SK-N-SH (cell line): Measurements from ENCODE around the gene BAHCC1.

Source experiments
- CHD2 ChIP-seq: fragments of 150-350 bp; IDR thresholded peaks from 2 replicates; pipeline ENCODE4 v1.6.1; 2018; ENCODE audit warnings: low read length; ENCODE audit not compliant: partially characterized antibody
- CTCF ChIP-seq: fragments of 200-600 bp; sonication (generic); IDR thresholded peaks from 2 replicates; pipeline ENCODE4 v1.6.1; 2017; ENCODE audit warnings: antibody characterized with exemption, mild to moderate bottlenecking, moderate library complexity
- FOXM1 ChIP-seq: IDR thresholded peaks from 2 replicates; pipeline ENCODE4 v1.4.0; 2012; ENCODE audit warnings: low read depth, mild to moderate bottlenecking
- POLR2AphosphoS5 ChIP-seq: IDR thresholded peaks from 2 replicates; pipeline ENCODE4 v1.6.1; 2012; ENCODE audit warnings: low read depth, low read length
- RAD21 ChIP-seq: IDR thresholded peaks from 2 replicates; pipeline ENCODE4 v1.6.1; 2012; ENCODE audit warnings: mild to moderate bottlenecking, low read length
- RFX5 ChIP-seq: IDR thresholded peaks from 2 replicates; pipeline ENCODE4 v1.6.1; 2012; ENCODE audit warnings: mild to moderate bottlenecking, improper control_type of control experiment, low read length
- TAF1 ChIP-seq: IDR thresholded peaks from 2 replicates; pipeline ENCODE4 v1.6.1; 2012; ENCODE audit warnings: low read depth, mild to moderate bottlenecking, low read length, moderate library complexity, borderline replicate concordance

- TF ChIP-seq CHD2 (no peak), RAD21 (no peak), CTCF (no peak), TAF1 (no peak), POLR2AphosphoS5 (no peak), FOXM1 (no peak), RFX5 (no peak)
Measured at GRCh38 chr17:81456091-81456490, 60.8 kb downstream of the BAHCC1 start.
